Gastrocnemius medialis (tissue), 4 donors: ENCODE measurements around the gene RAD21L1. TPM values are rescaled to one million over a fixed set of nuclear protein-coding genes. Genes with fewer than 3 reads are reported as not detected.

ENCODE experiments used
- ATAC-seq, 2 donors: fragments of 150-250 bp; one replicate each; pipeline ENCODE4 v1.9.1; 2016
- DNase-seq, 2 donors: peaks; one replicate each; pipeline ENCODE4 v3.0.0-alpha.2; 2019
- H3K27ac ChIP-seq, 4 donors: fragments of 200-600 bp; sonication (generic); 1 replicate in 1 of 4; 2 replicates in 3 of 4; pipeline ENCODE4 v1.5.1; 2016 to 2018; ENCODE audit warnings: mild to moderate bottlenecking in 2 of 4, moderate library complexity in 1 of 4
- H3K27me3 ChIP-seq, 3 donors: fragments of 200-600 bp; sonication (generic) in 2 of 3; 1 replicate in 1 of 3; 2 replicates in 2 of 3; pipeline versions ENCODE4 v1.5.1 to v1.6.0; 2016 to 2019; ENCODE audit warnings: mild to moderate bottlenecking in 1 of 3, moderate library complexity in 1 of 3
- H3K36me3 ChIP-seq, 2 donors: fragments of 200-600 bp; sonication (generic) in 1 of 2; one replicate each; pipeline ENCODE4 v1.5.1; 2017 to 2018
- H3K4me1 ChIP-seq, 2 donors: fragments of 200-600 bp; sonication (generic) in 1 of 2; one replicate each; pipeline ENCODE4 v1.5.1; 2016 to 2017; ENCODE audit warnings: mild to moderate bottlenecking in 2 of 2
- H3K4me3 ChIP-seq, 4 donors: fragments of 200-600 bp; sonication (generic) in 3 of 4; 1 replicate in 1 of 4; 2 replicates in 3 of 4; pipeline ENCODE4 v1.5.1; 2016 to 2019; ENCODE audit warnings: mild to moderate bottlenecking in 2 of 4
- H3K9me3 ChIP-seq, 3 donors: fragments of 200-600 bp; sonication (generic) in 2 of 3; 1 replicate in 1 of 3; 2 replicates in 2 of 3; pipeline ENCODE4 v1.5.1; 2016 to 2019
- POLR2A ChIP-seq, 2 donors: fragments of 450-650 bp; IDR thresholded peaks; one replicate each; pipeline ENCODE4 v1.6.1; 2017; ENCODE audit warnings: antibody characterized with exemption in 2 of 2, mild to moderate bottlenecking in 2 of 2, moderate library complexity in 2 of 2
- in situ Hi-C, 4 donors: fragments of 200-750 bp; cut with MboI; loops; one replicate each; pipeline versions ENCODE4 v1.15.0 to v1.8.0; 2017; ENCODE audit warnings: low sequenced_read_pairs in 4 of 4
- intact Hi-C: fragments of 100-400 bp; cut with DNase I; formaldehyde crosslinking; loops from one replicate; pipeline ENCODE4 v1.15.1; 2023; ENCODE audit warnings: low total_unique reads
- total RNA-seq, 4 donors: library from RNA; depleted of rRNA; stranded (reverse); fragments of >200 nt; gene quantifications; one replicate each; pipeline versions ENCODE4 v1.1.0 to v1.2.3, GENCODE V29; 2016
- TF ChIP-seq, protein P1 (sequence below), 5 experiments: fragments of 450-650 bp in 3 of 5; fragments of 200-600 bp in 2 of 5; sonication (generic) in 2 of 5; IDR thresholded peaks in 4 of 5; conservative IDR thresholded peaks in 1 of 5; 1 replicate in 4 of 5; 2 replicates in 1 of 5; pipeline ENCODE4 v1.5.1; 2016 to 2019; ENCODE audit warnings: antibody characterized with exemption in 5 of 5, mild to moderate bottlenecking in 3 of 5, moderate library complexity in 3 of 5

Gene RAD21L1
- total RNA-seq, 4 donors from 2014 or later: 0.18 TPM; not detected in 3

DNA sequence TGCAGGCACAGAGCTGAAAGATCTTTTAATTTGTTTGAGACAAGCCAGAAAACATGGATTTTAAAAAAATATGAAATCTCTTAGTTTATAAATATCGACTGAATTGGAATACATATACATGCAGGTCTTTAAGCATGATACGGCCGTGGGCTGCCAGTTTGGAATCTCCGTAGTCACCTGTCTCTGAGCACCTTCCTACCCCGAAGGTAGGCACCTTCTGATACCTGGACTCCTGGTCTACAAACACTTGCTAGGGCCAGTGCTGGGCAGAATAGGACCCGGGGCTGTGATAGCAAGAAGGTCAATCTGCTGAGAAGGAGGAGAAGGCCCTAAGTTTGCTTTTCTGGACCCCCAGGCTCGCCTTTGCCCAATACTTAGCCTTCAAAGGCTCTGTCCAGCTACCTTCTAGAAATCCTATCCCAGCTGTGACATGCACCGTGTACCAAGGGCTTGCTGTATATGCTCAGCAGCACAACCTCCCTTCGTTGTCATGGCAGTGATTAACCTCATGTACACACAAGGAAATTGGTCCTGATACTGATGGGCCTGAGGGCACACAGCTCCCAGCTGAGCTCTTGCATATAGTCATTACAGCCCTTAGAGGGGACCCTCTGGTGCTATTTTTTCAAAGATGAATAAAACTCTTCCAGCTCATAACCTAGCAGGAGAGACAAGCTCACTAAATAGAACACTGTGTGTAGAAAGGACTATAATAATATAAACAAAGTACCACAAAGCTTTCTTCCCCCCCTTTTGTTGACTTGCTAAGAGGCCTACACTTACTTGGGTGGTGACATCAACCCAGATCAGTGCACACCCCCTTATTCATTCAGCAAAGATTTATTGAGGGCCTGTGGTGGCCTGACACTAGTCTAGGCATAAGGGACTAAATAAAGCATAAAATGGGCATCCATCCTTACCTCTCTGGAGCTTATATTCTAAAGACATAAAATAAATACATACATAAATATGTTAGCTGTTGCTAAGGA is 58.0 kb downstream of the RAD21L1 start:
- Histone ChIP-seq H3K27me3 (no peaks in the 10 kb centered on the region), H3K9me3 (no peaks in the 10 kb centered on the region), H3K4me3 (no peak overlapping the region), H3K4me1 (peaks cover 19 to 29% of the 10 kb centered on the region in 2 donors), H3K36me3 (no peaks in the 10 kb centered on the region), H3K27ac (no peak overlapping the region)
- DNase-seq: no peak
- no peak for ATAC-seq
- TF ChIP-seq POLR2A (IDR thresholded peaks at IDR 0.05): no peak
- TF ChIP-seq, protein P1, sequence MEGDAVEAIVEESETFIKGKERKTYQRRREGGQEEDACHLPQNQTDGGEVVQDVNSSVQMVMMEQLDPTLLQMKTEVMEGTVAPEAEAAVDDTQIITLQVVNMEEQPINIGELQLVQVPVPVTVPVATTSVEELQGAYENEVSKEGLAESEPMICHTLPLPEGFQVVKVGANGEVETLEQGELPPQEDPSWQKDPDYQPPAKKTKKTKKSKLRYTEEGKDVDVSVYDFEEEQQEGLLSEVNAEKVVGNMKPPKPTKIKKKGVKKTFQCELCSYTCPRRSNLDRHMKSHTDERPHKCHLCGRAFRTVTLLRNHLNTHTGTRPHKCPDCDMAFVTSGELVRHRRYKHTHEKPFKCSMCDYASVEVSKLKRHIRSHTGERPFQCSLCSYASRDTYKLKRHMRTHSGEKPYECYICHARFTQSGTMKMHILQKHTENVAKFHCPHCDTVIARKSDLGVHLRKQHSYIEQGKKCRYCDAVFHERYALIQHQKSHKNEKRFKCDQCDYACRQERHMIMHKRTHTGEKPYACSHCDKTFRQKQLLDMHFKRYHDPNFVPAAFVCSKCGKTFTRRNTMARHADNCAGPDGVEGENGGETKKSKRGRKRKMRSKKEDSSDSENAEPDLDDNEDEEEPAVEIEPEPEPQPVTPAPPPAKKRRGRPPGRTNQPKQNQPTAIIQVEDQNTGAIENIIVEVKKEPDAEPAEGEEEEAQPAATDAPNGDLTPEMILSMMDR (IDR thresholded peaks at IDR 0.05 in 4 of 5, conservative IDR thresholded peaks at IDR 0.05 in 1 of 5): no peak
- in situ Hi-C loops: no loop called here
- intact Hi-C loops: no loop called here

DNA sequence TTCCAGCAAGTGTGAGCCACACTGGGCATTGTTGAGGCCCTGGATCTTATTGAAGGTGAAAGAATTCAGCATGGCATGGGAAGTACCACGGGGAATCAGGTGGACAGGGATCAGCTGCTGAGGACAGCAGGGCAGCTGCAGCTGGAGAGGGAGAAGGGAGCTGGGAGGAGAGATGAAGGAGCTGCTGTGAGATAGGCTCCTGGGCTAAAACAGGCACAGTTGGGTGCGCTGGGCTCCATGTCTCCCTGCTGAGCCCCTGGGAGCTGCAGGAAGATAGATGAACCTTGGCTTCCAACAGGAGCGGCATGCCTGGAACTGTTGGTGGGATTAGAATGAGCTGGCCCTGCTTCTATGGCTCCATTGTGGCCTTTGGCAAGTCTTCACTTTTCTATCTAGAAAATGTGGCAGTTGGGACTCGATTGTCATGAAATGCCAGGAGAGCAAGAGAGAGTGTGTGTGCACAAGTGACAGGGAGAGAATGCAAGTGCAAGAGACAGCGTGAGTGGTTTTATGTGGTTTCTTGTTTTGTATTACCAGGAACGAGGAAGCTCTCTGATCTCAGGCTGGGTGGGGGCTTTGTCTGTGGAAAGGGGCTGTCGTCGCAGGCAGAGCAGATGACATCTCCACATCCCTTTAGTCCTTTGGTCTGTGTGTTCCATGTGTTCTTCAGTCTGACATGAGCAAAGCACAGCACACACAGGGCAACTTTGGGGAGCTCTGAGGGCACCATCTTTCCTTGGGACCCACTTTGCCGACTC is 60.6 kb downstream of the RAD21L1 start:
- ATAC-seq: no peak
- no peak for DNase-seq

DNA sequence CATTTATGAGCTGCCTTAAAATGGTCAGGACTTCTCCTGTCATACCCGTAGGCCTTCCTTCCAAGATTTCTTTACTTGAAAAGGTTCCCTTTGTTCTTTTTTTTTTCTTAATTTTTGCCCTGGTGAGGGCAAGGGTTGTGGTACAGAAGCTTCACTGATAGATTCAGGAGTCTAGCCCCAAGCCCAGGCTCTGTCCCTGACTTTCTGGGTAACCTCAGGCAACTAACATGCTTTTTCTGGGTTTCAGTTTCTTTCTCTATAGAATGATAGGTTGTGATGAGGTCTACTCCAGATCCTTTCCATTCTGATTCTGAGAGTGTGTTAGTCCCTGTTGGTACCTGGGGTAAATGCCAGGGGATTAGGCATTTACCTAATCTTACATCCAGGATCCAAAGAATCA is 61.5 kb downstream of the RAD21L1 start:
- no peak overlapping the region for H3K4me3 ChIP-seq
- peaks cover 13 to 36% of the 10 kb centered on the region in 2 donors for H3K4me1 ChIP-seq
- H3K27ac ChIP-seq: no peak overlapping the region
- intact Hi-C loops (no loop called here), in situ Hi-C loops (no loop called here)
- DNase-seq: no peak
- no peaks in the 10 kb centered on the region for H3K36me3 ChIP-seq
- no peaks in the 10 kb centered on the region for H3K9me3 ChIP-seq
- H3K27me3 ChIP-seq: no peaks in the 10 kb centered on the region
- no peak for TF ChIP-seq POLR2A (IDR thresholded peaks at IDR 0.05)
- TF ChIP-seq, protein P1 (IDR thresholded peaks at IDR 0.05 in 4 of 5, conservative IDR thresholded peaks at IDR 0.05 in 1 of 5): no peak
- ATAC-seq: no peak

More for the DNA sequence above, 60.6 kb downstream of the RAD21L1 start:
- in situ Hi-C loops: no loop called here
- no peaks in the 10 kb centered on the region for H3K9me3 ChIP-seq
- no peaks in the 10 kb centered on the region for H3K36me3 ChIP-seq
- intact Hi-C loops: no loop called here
- peaks cover 15 to 33% of the 10 kb centered on the region in 2 donors for H3K4me1 ChIP-seq
- H3K27me3 ChIP-seq: no peaks in the 10 kb centered on the region
- TF ChIP-seq, protein P1 (IDR thresholded peaks at IDR 0.05 in 4 of 5, conservative IDR thresholded peaks at IDR 0.05 in 1 of 5): no peak
- TF ChIP-seq POLR2A (IDR thresholded peaks at IDR 0.05): no peak
- no peak overlapping the region for H3K27ac ChIP-seq
- no peak overlapping the region for H3K4me3 ChIP-seq

DNA sequence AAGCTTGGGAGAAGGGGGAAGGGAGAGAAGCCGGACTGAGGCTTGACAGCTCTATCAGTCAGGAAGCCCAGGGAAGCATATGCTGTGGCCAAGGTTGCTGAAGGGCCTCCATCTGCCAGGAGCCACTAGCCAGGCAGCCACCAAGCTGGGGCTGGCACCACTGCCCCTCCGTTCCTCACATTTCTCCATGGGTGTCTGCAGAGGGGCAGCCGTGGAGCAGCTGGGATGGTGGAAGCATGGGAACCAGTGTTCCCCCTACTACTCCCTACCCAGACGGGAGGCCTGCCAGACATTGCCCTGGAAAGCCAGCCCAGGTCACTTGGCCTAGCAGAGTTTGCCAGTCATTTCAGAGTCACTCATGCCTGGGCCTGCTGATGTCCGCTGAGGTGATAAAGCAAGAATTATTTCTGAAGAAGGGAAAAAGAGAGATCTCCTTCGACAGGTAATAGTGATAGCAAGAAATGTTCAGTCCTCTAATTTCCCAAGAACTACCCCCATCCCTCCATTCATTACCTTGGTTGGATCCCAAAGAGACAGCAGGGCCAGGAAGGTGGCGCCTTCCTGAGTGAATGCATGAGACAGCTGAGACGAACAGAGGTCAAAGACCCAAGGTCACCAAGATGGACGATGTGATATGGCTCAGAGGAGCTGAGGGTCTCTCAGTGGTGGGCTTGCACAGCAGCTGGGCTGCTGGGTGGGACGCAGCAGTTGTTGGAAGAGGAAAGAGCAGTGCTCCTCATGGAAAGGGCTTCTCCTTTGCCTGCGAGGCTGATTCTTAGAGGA is 62.1 kb downstream of the RAD21L1 start:
- Histone ChIP-seq H3K4me3 (no peak overlapping the region), H3K4me1 (peaks cover 13 to 40% of the 10 kb centered on the region in 2 donors), H3K27me3 (no peaks in the 10 kb centered on the region), H3K9me3 (no peaks in the 10 kb centered on the region), H3K27ac (no peak overlapping the region), H3K36me3 (no peaks in the 10 kb centered on the region)
- no peak for TF ChIP-seq POLR2A (IDR thresholded peaks at IDR 0.05)
- TF ChIP-seq, protein P1 (IDR thresholded peaks at IDR 0.05 in 4 of 5, conservative IDR thresholded peaks at IDR 0.05 in 1 of 5): no peak
- in situ Hi-C loops (no loop called here), intact Hi-C loops (no loop called here)
- DNase-seq (no peak), ATAC-seq (no peak)
